IMR-90 (cell line): Measurements from ENCODE around the gene SDHAF3. TPM values are rescaled to one million over a fixed set of nuclear protein-coding genes. Genes with fewer than 3 reads are reported as not detected.

Experiments
- ATAC-seq: fragments of 200-7000 bp; cut with Tn5 transposase; 2 replicates; pipeline ENCODE4 v1.9.1; 2020; ENCODE audit warnings: low read depth, mild to moderate bottlenecking, moderate library complexity
- BruUV-seq: library from RNA; stranded (reverse); fragments of 400-500 nt; replicated peaks from 2 replicates; lab custom pipeline; 2021; lab: Mats Ljungman, UMichigan
- CTCF ChIA-PET: fragments of 300-600 bp; formaldehyde crosslinking; extraction: SDS; loops from one replicate; lab custom pipeline; 2021; ENCODE audit warnings: antibody characterized with exemption; lab: Yijun Ruan, JAX
- POLR2A ChIA-PET: fragments of 300-600 bp; sonication (Branson Sonifier 250); formaldehyde crosslinking; loops from one replicate; lab custom pipeline; 2022; ENCODE audit warnings: antibody characterized with exemption; ENCODE audit not compliant: unreplicated experiment; lab: Charles Lee
- DNase-seq: peaks from one replicate; pipeline ENCODE4 v3.0.0; 2013
- H2AFZ ChIP-seq: replicated peaks from 2 replicates; pipeline ENCODE3; 2013; ENCODE audit warnings: low read length, mild to moderate bottlenecking; ENCODE audit not compliant: poor library complexity
- H2AK5ac ChIP-seq: 2 replicates; pipeline ENCODE4 v1.6.1; 2013; ENCODE audit warnings: low read depth, low read length, inconsistent platforms
- H2AK9ac ChIP-seq: replicated peaks from 2 replicates; pipeline ENCODE3; 2013; ENCODE audit warnings: mild to moderate bottlenecking, low read depth, low read length, moderate library complexity; ENCODE audit not compliant: poor library complexity
- H2BK120ac ChIP-seq: 2 replicates; pipeline ENCODE4 v1.6.1; 2013; ENCODE audit warnings: low read depth, low read length, inconsistent platforms
- H2BK15ac ChIP-seq: 3 replicates; pipeline ENCODE4 v1.6.1; 2013; ENCODE audit warnings: low read depth, low read length, inconsistent platforms
- H2BK20ac ChIP-seq: 2 replicates; pipeline ENCODE4 v1.6.1; 2013; ENCODE audit warnings: low read depth, mild to moderate bottlenecking, inconsistent platforms, low read length, moderate library complexity
- H2BK5ac ChIP-seq: 2 replicates; pipeline ENCODE4 v1.6.1; 2013; ENCODE audit warnings: mild to moderate bottlenecking, low read depth, low read length, inconsistent platforms; ENCODE audit not compliant: poor library complexity, severe bottlenecking
- H3K14ac ChIP-seq: replicated peaks from 2 replicates; pipeline ENCODE4 v1.6.1; 2013; ENCODE audit warnings: low read depth, low read length, inconsistent platforms
- H3K18ac ChIP-seq: 2 replicates; pipeline ENCODE4 v1.6.1; 2013; ENCODE audit warnings: low read depth, low read length, control low read depth
- H3K23ac ChIP-seq: 2 replicates; pipeline ENCODE4 v1.6.1; 2013; ENCODE audit warnings: low read depth, low read length, inconsistent platforms
- H3K27ac ChIP-seq: 2 replicates; pipeline ENCODE4 v1.5.1; 2013; ENCODE audit warnings: mild to moderate bottlenecking, control low read depth, low read length; ENCODE audit not compliant: insufficient read depth
- H3K27me3 ChIP-seq: 2 replicates; pipeline ENCODE4 v1.6.1; 2013; ENCODE audit warnings: low read length; ENCODE audit not compliant: control insufficient read depth, insufficient read depth
- H3K36me3 ChIP-seq: 2 replicates; pipeline ENCODE4 v1.6.1; 2013; ENCODE audit warnings: low read length, mixed read lengths; ENCODE audit not compliant: control insufficient read depth, insufficient read depth
- H3K4ac ChIP-seq: 2 replicates; pipeline ENCODE4 v1.6.1; 2013; ENCODE audit warnings: low read depth, low read length, inconsistent platforms
- H3K4me1 ChIP-seq: 2 replicates; pipeline ENCODE4 v1.6.1; 2013; ENCODE audit warnings: low read length, mixed read lengths; ENCODE audit not compliant: control insufficient read depth, insufficient read depth
- H3K4me2 ChIP-seq: 2 replicates; pipeline ENCODE4 v1.6.1; 2013; ENCODE audit warnings: low read depth, mild to moderate bottlenecking, control low read depth, low read length, moderate library complexity
- H3K4me3 ChIP-seq: 2 replicates; pipeline ENCODE4 v1.5.1; 2013; ENCODE audit warnings: low read depth, mild to moderate bottlenecking, control low read depth, low read length, moderate library complexity; ENCODE audit not compliant: insufficient read depth
- H3K56ac ChIP-seq: 2 replicates; pipeline ENCODE4 v1.6.1; 2013; ENCODE audit warnings: low read length, inconsistent platforms; ENCODE audit not compliant: insufficient read depth; ENCODE audit errors: extremely low read depth
- H3K79me1 ChIP-seq, 2 experiments: 2 replicates each; pipeline ENCODE4 v1.6.1; 2013; ENCODE audit warnings: low read length in 2 of 2, inconsistent platforms in 1 of 2, low read depth in 1 of 2
- H3K9ac ChIP-seq: 2 replicates; pipeline ENCODE4 v1.6.1; 2013; ENCODE audit warnings: low read depth, low read length, control low read depth
- H3K9me1 ChIP-seq: 2 replicates; pipeline ENCODE4 v1.6.1; 2013; ENCODE audit warnings: low read length, inconsistent platforms; ENCODE audit not compliant: insufficient read depth
- H3K9me3 ChIP-seq: 2 replicates; pipeline ENCODE4 v1.6.1; 2013; ENCODE audit warnings: low read length; ENCODE audit not compliant: control insufficient read depth, insufficient read depth
- H4K20me1 ChIP-seq: 2 replicates; pipeline ENCODE4 v1.6.1; 2013; ENCODE audit warnings: low read length, inconsistent platforms; ENCODE audit not compliant: insufficient read depth
- H4K5ac ChIP-seq: 2 replicates; pipeline ENCODE4 v1.6.1; 2013; ENCODE audit warnings: mild to moderate bottlenecking, low read depth, low read length, control low read depth
- H4K8ac ChIP-seq, 2 experiments: 2 replicates each; pipeline ENCODE4 v1.6.1; 2013; ENCODE audit warnings: low read depth in 2 of 2, low read length in 2 of 2, control low read depth in 1 of 2, inconsistent platforms in 1 of 2
- H4K91ac ChIP-seq: 2 replicates; pipeline ENCODE4 v1.6.1; 2013; ENCODE audit warnings: low read depth, low read length, inconsistent platforms; ENCODE audit not compliant: insufficient read depth
- CEBPB ChIP-seq: IDR thresholded peaks from 2 replicates; pipeline ENCODE4 v1.6.1; 2012; ENCODE audit warnings: low read depth, low read length, improper control_type of control experiment
- FOS ChIP-seq: fragments of 150-350 bp; IDR thresholded peaks from 2 replicates; pipeline ENCODE4 v1.6.1; 2016; ENCODE audit warnings: low read depth, low read length
- MAZ ChIP-seq: IDR thresholded peaks from 2 replicates; pipeline ENCODE4 v1.6.1; 2012; ENCODE audit warnings: low read depth, mild to moderate bottlenecking, low read length, improper control_type of control experiment, moderate library complexity, borderline replicate concordance
- MXI1 ChIP-seq: IDR thresholded peaks from 2 replicates; pipeline ENCODE4 v1.6.1; 2012; ENCODE audit warnings: low read depth, mild to moderate bottlenecking, low read length, moderate library complexity, borderline replicate concordance
- NFE2L2 ChIP-seq: fragments of 150-350 bp; IDR thresholded peaks from 2 replicates; pipeline ENCODE4 v1.6.1; 2016; ENCODE audit warnings: low read depth, mild to moderate bottlenecking, low read length
- POLR2A ChIP-seq: IDR thresholded peaks from 2 replicates; pipeline ENCODE4 v1.6.1; 2012; ENCODE audit warnings: mild to moderate bottlenecking, low read depth, low read length
- WGBS, 2 experiments: methylation state at CpG; one replicate each; pipeline versions ENCODE4 v1.1.5 to v1.1.7; 2013; ENCODE audit warnings: missing lambda C conversion rate in 2 of 2; ENCODE audit not compliant: insufficient read length in 1 of 2; ENCODE audit errors: extremely low coverage in 2 of 2; 5-methylcytosine and 5-hydroxymethylcytosine counted together
- dilution Hi-C: fragments of 300-500 bp; cut with HindIII; formaldehyde crosslinking; loops from one replicate; pipeline ENCODE4 v1.14.3; 2018; ENCODE audit warnings: low sequenced_read_pairs; ENCODE audit not compliant: unreplicated experiment
- in situ Hi-C: fragments of 300-500 bp; cut with MboI; formaldehyde crosslinking; loops from 3 replicates; pipeline ENCODE4 v1.14.3; 2019; ENCODE audit warnings: low sequenced_read_pairs, inconsistent platforms, mixed read lengths
- intact Hi-C: fragments of 100-400 bp; cut with micrococcal nuclease; formaldehyde crosslinking; loops from 2 replicates; pipeline ENCODE4 v1.10.0; 2022
- polyA plus RNA-seq, 3 experiments: library from polyadenylated mRNA; depleted of rRNA; stranded (reverse); fragments of >200 nt; gene quantifications; 2 replicates each; pipeline ENCODE4 v1.2.3, GENCODE V29; 2012; ENCODE audit warnings: low replicate concordance in 1 of 3
- total RNA-seq: library from RNA; depleted of rRNA; stranded (reverse); fragments of >200 nt; gene quantifications from 2 replicates; pipeline ENCODE4 v1.2.3, GENCODE V29; 2012
- TF ChIP-seq, protein P1 (sequence below): conservative IDR thresholded peaks from 2 replicates; pipeline ENCODE4 v1.5.1; 2012; ENCODE audit warnings: mild to moderate bottlenecking, low read depth, low read length, improper control_type of control experiment
- TF ChIP-seq, protein P2 (sequence below): fragments of 150-350 bp; IDR thresholded peaks from 2 replicates; pipeline ENCODE4 v1.6.1; 2016; ENCODE audit warnings: low read depth, mild to moderate bottlenecking, low read length, moderate library complexity, borderline replicate concordance

SDHAF3 gene
- total and polyA plus RNA-seq, 2 of the 4 experiments (the other 2 are of a cell fraction): 5.7 to 6.1 TPM

DNA sequence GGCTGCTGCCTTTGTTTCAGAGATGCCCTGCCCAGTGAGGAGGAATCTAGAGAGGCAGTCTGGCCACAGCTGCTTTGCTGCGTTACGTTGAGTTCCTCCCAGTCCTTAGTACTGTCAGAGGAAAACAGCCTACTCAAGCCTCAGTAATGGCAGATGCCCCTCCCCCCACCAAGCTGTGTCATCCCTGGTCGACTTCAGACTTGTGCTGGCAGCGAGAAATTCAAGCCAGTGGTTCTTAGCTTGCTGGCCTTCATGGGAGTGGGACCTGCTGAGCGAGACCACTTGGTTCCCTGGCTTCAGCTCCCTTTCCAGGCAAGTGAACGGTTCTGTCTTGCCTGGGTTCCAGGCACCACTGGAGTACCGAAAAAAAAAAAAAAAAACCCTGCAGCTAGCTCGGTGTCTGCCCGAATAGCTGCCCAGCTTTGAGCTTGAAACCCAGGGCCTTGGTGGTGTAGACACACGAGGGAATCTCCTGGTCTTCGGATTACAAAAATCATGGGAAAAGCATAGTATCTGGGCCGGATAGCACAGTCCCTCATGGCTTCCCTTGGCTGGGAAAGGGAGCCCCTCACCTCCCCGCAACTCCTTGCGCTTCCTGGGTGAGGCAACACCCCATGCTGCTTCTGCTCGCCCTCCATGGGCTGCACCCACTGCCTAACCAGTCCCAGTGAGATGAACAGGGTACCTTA is 9.1 kb downstream of the SDHAF3 start:
- H3K27me3 ChIP-seq: no peaks in the 10 kb centered on the region
- TF ChIP-seq POLR2A (no peak), NFE2L2 (no peak), MXI1 (no peak), FOS (no peak), CEBPB (no peak), MAZ (no peak)
- TF ChIP-seq, protein P1, sequence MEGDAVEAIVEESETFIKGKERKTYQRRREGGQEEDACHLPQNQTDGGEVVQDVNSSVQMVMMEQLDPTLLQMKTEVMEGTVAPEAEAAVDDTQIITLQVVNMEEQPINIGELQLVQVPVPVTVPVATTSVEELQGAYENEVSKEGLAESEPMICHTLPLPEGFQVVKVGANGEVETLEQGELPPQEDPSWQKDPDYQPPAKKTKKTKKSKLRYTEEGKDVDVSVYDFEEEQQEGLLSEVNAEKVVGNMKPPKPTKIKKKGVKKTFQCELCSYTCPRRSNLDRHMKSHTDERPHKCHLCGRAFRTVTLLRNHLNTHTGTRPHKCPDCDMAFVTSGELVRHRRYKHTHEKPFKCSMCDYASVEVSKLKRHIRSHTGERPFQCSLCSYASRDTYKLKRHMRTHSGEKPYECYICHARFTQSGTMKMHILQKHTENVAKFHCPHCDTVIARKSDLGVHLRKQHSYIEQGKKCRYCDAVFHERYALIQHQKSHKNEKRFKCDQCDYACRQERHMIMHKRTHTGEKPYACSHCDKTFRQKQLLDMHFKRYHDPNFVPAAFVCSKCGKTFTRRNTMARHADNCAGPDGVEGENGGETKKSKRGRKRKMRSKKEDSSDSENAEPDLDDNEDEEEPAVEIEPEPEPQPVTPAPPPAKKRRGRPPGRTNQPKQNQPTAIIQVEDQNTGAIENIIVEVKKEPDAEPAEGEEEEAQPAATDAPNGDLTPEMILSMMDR: no peak
- TF ChIP-seq, protein P2, sequence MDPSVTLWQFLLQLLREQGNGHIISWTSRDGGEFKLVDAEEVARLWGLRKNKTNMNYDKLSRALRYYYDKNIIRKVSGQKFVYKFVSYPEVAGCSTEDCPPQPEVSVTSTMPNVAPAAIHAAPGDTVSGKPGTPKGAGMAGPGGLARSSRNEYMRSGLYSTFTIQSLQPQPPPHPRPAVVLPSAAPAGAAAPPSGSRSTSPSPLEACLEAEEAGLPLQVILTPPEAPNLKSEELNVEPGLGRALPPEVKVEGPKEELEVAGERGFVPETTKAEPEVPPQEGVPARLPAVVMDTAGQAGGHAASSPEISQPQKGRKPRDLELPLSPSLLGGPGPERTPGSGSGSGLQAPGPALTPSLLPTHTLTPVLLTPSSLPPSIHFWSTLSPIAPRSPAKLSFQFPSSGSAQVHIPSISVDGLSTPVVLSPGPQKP: no peak
- H3K4ac ChIP-seq: no peak overlapping the region
- H3K56ac ChIP-seq: no peak overlapping the region
- no peak overlapping the region for H2BK5ac ChIP-seq
- H2AK9ac ChIP-seq: no peak overlapping the region
- CTCF ChIA-PET: no interaction called here
- H2BK120ac ChIP-seq: no peak overlapping the region
- intact Hi-C loops (no loop called here), dilution Hi-C loops (no loop called here), in situ Hi-C loops (no loop called here)
- no peak overlapping the region for H4K5ac ChIP-seq
- DNase-seq (peak; percentile 32), ATAC-seq (peak; percentile 66)
- H2BK15ac ChIP-seq: no peak overlapping the region
- no peak overlapping the region for H3K23ac ChIP-seq
- H4K20me1 ChIP-seq: no peaks in the 10 kb centered on the region
- no peak overlapping the region for H4K8ac ChIP-seq
- no peak overlapping the region for H3K18ac ChIP-seq
- no peak overlapping the region for H3K14ac ChIP-seq
- no peaks in the 10 kb centered on the region for H3K36me3 ChIP-seq
- H2BK20ac ChIP-seq: no peak overlapping the region
- no peak overlapping the region for H3K4me3 ChIP-seq
- no peak overlapping the region for H3K9ac ChIP-seq
- H3K79me1 ChIP-seq: peaks cover 0 to 5% of the 10 kb centered on the region in 2 experiments; a peak in 2 of 4 replicates
- H4K91ac ChIP-seq: no peak overlapping the region
- H3K4me2 ChIP-seq: 0 out of 2 replicates have a peak overlapping the region, but pooled peaks have one; percentile 2
- no TSS peak for BruUV-seq
- no peaks in the 10 kb centered on the region for H3K9me1 ChIP-seq
- H3K9me3 ChIP-seq: no peaks in the 10 kb centered on the region
- WGBS, 2 experiments: 54% methylated on average over 3 of the region's 15 CpGs; no CpG with 5 or more reads in 1 of the 2 experiments
- H2AK5ac ChIP-seq: no peak overlapping the region
- no peaks in the 10 kb centered on the region for H3K4me1 ChIP-seq
- no peak overlapping the region for H3K27ac ChIP-seq
- no peak overlapping the region for H2AFZ ChIP-seq
- POLR2A ChIA-PET: no interaction called here
